K562 (cell line): Measurements from ENCODE around the gene THOC5. TPM values are rescaled to one million over a fixed set of nuclear protein-coding genes. Genes with fewer than 3 reads are reported as not detected.

Experiments
- ATAC-seq: fragments of 200-7000 bp; cut with Tn5 transposase; 3 replicates; pipeline ENCODE4 v1.9.1; 2020; ENCODE audit warnings: moderate library complexity
- BruUV-seq: library from RNA; stranded (reverse); fragments of 400-500 nt; replicated peaks from 2 replicates; lab custom pipeline; 2021; lab: Mats Ljungman, UMichigan
- CTCF ChIA-PET: fragments of 300-600 bp; formaldehyde crosslinking; extraction: SDS; loops from one replicate; lab custom pipeline; 2021; ENCODE audit warnings: low intra/inter-chr PET ratio; lab: Yijun Ruan, JAX
- POLR2A ChIA-PET: fragments of 300-600, 350-650 bp; sonication (Branson Sonifier 250); formaldehyde crosslinking; extraction: SDS; loops from one replicate; lab custom pipeline; 2021; ENCODE audit warnings: antibody characterized with exemption, inconsistent platforms; lab: Yijun Ruan, JAX
- DNase-seq, 4 experiments: peaks; one replicate each; pipeline versions ENCODE4 v3.0.0 to v3.0.0-alpha.2; 2011 to 2018; ENCODE audit warnings: low spot score in 3 of 4, mixed read lengths in 3 of 4; ENCODE audit errors: extremely low read depth in 1 of 4
- FAIRE-seq: peaks from 2 replicates; lab custom pipeline; 2011; peaks lifted over from hg19 to GRCh38; lab: Jason Lieb, UNC
- H2AFZ ChIP-seq: 2 replicates; pipeline ENCODE4 v1.6.0; 2011; ENCODE audit warnings: low read depth, low read length, control low read depth, inconsistent platforms
- H3K27ac ChIP-seq: fragments of 200-600 bp; 3 replicates; pipeline ENCODE4 v1.8.0; 2011; ENCODE audit warnings: low read depth, mild to moderate bottlenecking, control low read depth, inconsistent platforms, low read length, moderate library complexity, mixed read lengths; ENCODE audit errors: extremely low read depth
- H3K27me3 ChIP-seq, 2 experiments: fragments of 300-600 bp in 1 of 2; 2 replicates in 1 of 2; 3 replicates in 1 of 2; pipeline versions ENCODE4 v1.6.0 to v1.8.0; 2011; ENCODE audit warnings: inconsistent platforms in 2 of 2, low read length in 2 of 2, mild to moderate bottlenecking in 1 of 2, mixed read lengths in 1 of 2, moderate library complexity in 1 of 2; ENCODE audit not compliant: control insufficient read depth in 2 of 2, insufficient read depth in 2 of 2
- H3K36me3 ChIP-seq: fragments of 300-600 bp; 3 replicates; pipeline ENCODE4 v1.8.0; 2011; ENCODE audit warnings: mild to moderate bottlenecking, low read length, inconsistent platforms; ENCODE audit not compliant: control insufficient read depth, insufficient read depth
- H3K4me1 ChIP-seq, 2 experiments: fragments of 200-600 bp in 1 of 2; replicated peaks in 1 of 2; 2 replicates in 1 of 2; 3 replicates in 1 of 2; pipeline versions ENCODE4 v1.5.1 to v1.8.0; 2011; ENCODE audit warnings: inconsistent platforms in 2 of 2, low read length in 2 of 2, mild to moderate bottlenecking in 1 of 2, mixed read lengths in 1 of 2, moderate library complexity in 1 of 2; ENCODE audit not compliant: control insufficient read depth in 2 of 2, insufficient read depth in 2 of 2
- H3K4me2 ChIP-seq: 2 replicates; pipeline ENCODE4 v1.6.1; 2011; ENCODE audit warnings: low read length, control low read depth, inconsistent platforms, mixed read lengths; ENCODE audit not compliant: insufficient read depth
- H3K4me3 ChIP-seq: fragments of 200-600 bp; sonication (generic), shearing (Covaris generic); 2 replicates; pipeline ENCODE4 v1.5.1; 2016; ENCODE audit warnings: control low read depth, inconsistent platforms
- H3K79me2 ChIP-seq: fragments of 200-600 bp; 3 replicates; pipeline ENCODE4 v1.8.0; 2011; ENCODE audit warnings: low read length, inconsistent platforms; ENCODE audit not compliant: control insufficient read depth, insufficient read depth
- H3K9ac ChIP-seq, 2 experiments: 2 replicates each; pipeline versions ENCODE4 v1.6.0 to v1.6.1; 2011; ENCODE audit warnings: low read depth in 2 of 2, low read length in 2 of 2, control low read depth in 1 of 2, inconsistent platforms in 1 of 2, mild to moderate bottlenecking in 1 of 2, mixed read lengths in 1 of 2; ENCODE audit not compliant: insufficient read depth in 1 of 2
- H3K9me1 ChIP-seq: one replicate; pipeline ENCODE4 v1.6.0; 2011; ENCODE audit warnings: inconsistent platforms, mild to moderate bottlenecking, low read length, moderate library complexity; ENCODE audit not compliant: control insufficient read depth, insufficient read depth
- H3K9me3 ChIP-seq: replicated peaks from 2 replicates; pipeline ENCODE4 v1.5.1; 2011; ENCODE audit warnings: low read depth, low read length, inconsistent platforms; ENCODE audit not compliant: control insufficient read depth, insufficient read depth
- H4K20me1 ChIP-seq: replicated peaks from 2 replicates; pipeline ENCODE4 v1.6.1; 2011; ENCODE audit warnings: low read length, inconsistent platforms, mixed read lengths; ENCODE audit not compliant: control insufficient read depth, insufficient read depth
- FIP1L1 ChIP-seq: fragments of 200-400 bp; formaldehyde crosslinking; IDR thresholded peaks from 2 replicates; pipeline ENCODE4 v1.6.1; 2018; ENCODE audit warnings: mild to moderate bottlenecking, low read depth, low read length; ENCODE audit not compliant: poor library complexity, severe bottlenecking
- GABPA ChIP-seq: fragments of 200-800 bp; sonication (Bioruptor generic); conservative IDR thresholded peaks from 2 replicates; pipeline ENCODE4 v1.6.1; 2016; ENCODE audit warnings: low read depth, missing genetic modification characterization, missing compliant biosample characterization
- GATA2 ChIP-seq: sonication (generic); formaldehyde crosslinking; IDR thresholded peaks from 2 replicates; pipeline ENCODE4 v1.4.0; 2020; ENCODE audit warnings: mild to moderate bottlenecking, missing genetic modification reagents
- HDAC1 ChIP-seq, 2 experiments: fragments of 450-650 bp; IDR thresholded peaks; 2 replicates each; pipeline ENCODE4 v1.6.1; 2016 to 2017; ENCODE audit warnings: inconsistent platforms in 1 of 2, mild to moderate bottlenecking in 1 of 2, moderate library complexity in 1 of 2
- HNRNPUL1 ChIP-seq: fragments of 200-400 bp; formaldehyde crosslinking; IDR thresholded peaks from 2 replicates; pipeline ENCODE4 v1.6.1; 2017; ENCODE audit warnings: low read length
- MTA1 ChIP-seq: fragments of 450-650 bp; IDR thresholded peaks from 2 replicates; pipeline ENCODE4 v1.6.1; 2017; ENCODE audit warnings: borderline replicate concordance
- NCOR1 ChIP-seq: fragments of 450-650 bp; IDR thresholded peaks from 2 replicates; pipeline ENCODE4 v1.6.1; 2016; ENCODE audit warnings: mild to moderate bottlenecking, moderate library complexity
- SOX6 ChIP-seq: fragments of 450-650 bp; IDR thresholded peaks from 2 replicates; pipeline ENCODE4 v1.6.1; 2014; ENCODE audit warnings: mild to moderate bottlenecking
- TAF7 ChIP-seq: fragments of 450-650 bp; IDR thresholded peaks from 2 replicates; pipeline ENCODE4 v1.6.1; 2016; ENCODE audit warnings: missing genetic modification characterization, missing compliant biosample characterization
- TAL1 ChIP-seq: fragments of 450-650 bp; IDR thresholded peaks from 2 replicates; pipeline ENCODE4 v1.6.1; 2016; ENCODE audit warnings: mild to moderate bottlenecking
- TSC22D4 ChIP-seq: fragments of 450-650 bp; IDR thresholded peaks from 2 replicates; pipeline ENCODE4 v1.6.1; 2016; ENCODE audit warnings: missing genetic modification characterization, missing biosample characterization, control low read depth
- ZNF280A ChIP-seq: fragments of 450-650 bp; IDR thresholded peaks from 2 replicates; pipeline ENCODE4 v1.6.1; 2018; ENCODE audit warnings: mild to moderate bottlenecking, low read depth; ENCODE audit not compliant: partially characterized antibody
- ZNF436 ChIP-seq: fragments of 250-450, 450-650 bp; sonication (Bioruptor Pico); formaldehyde crosslinking; IDR thresholded peaks from 2 replicates; pipeline ENCODE4 v1.7.0; 2020; ENCODE audit warnings: mild to moderate bottlenecking
- WGBS: fragments of 100-300 bp; shearing (Covaris generic); methylation state at CpG from one replicate; pipeline ENCODE4 v1.1.6; 2016; ENCODE audit warnings: low coverage, mixed read lengths; ENCODE audit not compliant: insufficient coverage; ENCODE audit errors: missing lambda C conversion rate; 5-methylcytosine and 5-hydroxymethylcytosine counted together
- in situ Hi-C: fragments of 300-500 bp; cut with MboI; formaldehyde crosslinking; loops from 4 replicates; pipeline ENCODE4 v1.15.0; 2018; ENCODE audit warnings: inconsistent platforms, mixed read lengths
- intact Hi-C: fragments of 100-400 bp; cut with micrococcal nuclease; formaldehyde crosslinking; loops from 2 replicates; pipeline ENCODE4 v1.14.2; 2022
- polyA plus RNA-seq, 8 experiments: library from polyadenylated mRNA; depleted of rRNA in 4 of 8; stranded (reverse) in 5 of 8; unstranded in 3 of 8; fragments of >200 nt; fragmentation: Nextera tagmentation in 2 of 8; fragmentation: Illumina TruSeq in 1 of 8; extraction: Ambion mirVana in 2 of 8; extraction: Trizol in 1 of 8; gene quantifications; 2 replicates each; pipeline versions ENCODE4 v1.2.1 to v1.2.3, GENCODE V29; 2011 to 2014; ENCODE audit warnings: inconsistent platforms in 1 of 8, missing spikeins in 1 of 8
- total RNA-seq, 7 experiments: library from RNA; depleted of rRNA in 6 of 7; stranded (reverse); fragments of >200 nt in 6 of 7; fragmentation: Illumina TruSeq in 2 of 7; extraction: Trizol in 2 of 7; gene quantifications; 2 replicates each; pipeline versions ENCODE4 v1.2.1 to v1.2.3, GENCODE V29; 2011 to 2021; ENCODE audit warnings: low replicate concordance in 1 of 7

The THOC5 gene
- total and polyA plus RNA-seq, 9 of the 15 experiments (the other 6 are each of a cell fraction or from before 2014, with no cell fraction given) = 45.3 to 96.5 (median 51.4) TPM

- CTCF ChIA-PET = interaction anchor here (1.7 kb wide), 1 partner anchor 53 kb away, joined by 7 read pairs; no protein-coding TSS in a partner anchor
- Histone ChIP-seq H3K36me3 (peaks cover 84% of the 10 kb centered on the region), H3K4me1 (peaks cover 0 to 10% of the 10 kb centered on the region in 2 experiments; a peak in 3 of 5 replicates), H3K27ac (no peak overlapping the region), H2AFZ (no peak overlapping the region), H3K27me3 (no peaks in the 10 kb centered on the region), H3K9me1 (peaks cover 2% of the 10 kb centered on the region), H3K4me2 (no peak overlapping the region), H3K4me3 (no peak overlapping the region), H4K20me1 (no peaks in the 10 kb centered on the region)
- FAIRE-seq (no peak), DNase-seq (no peak), ATAC-seq (no peak)
- intact Hi-C loops = loop anchor here (2.0 kb wide), 2 partner anchors 43 to 129 kb away; partner anchors contain the start of gene NEFH
- in situ Hi-C loops = loop anchor here (10.0 kb wide), 1 partner anchor 129 kb away; no protein-coding TSS in a partner anchor
- BruUV-seq = no TSS peak
- WGBS = 100% methylated on average over 1 of the region's 2 CpGs
- no peak for TF ChIP-seq FIP1L1
- TF ChIP-seq, all 486 proteins: peak for 0
- no peaks in the 10 kb centered on the region for H3K79me2 ChIP-seq
- POLR2A ChIA-PET = interaction anchor here (1.1 kb wide), 1 partner anchor 31 kb away, joined by 4 read pairs; no protein-coding TSS in a partner anchor
- H3K9ac ChIP-seq = no peak overlapping the region
- no peaks in the 10 kb centered on the region for H3K9me3 ChIP-seq
Measured at GRCh38 chr22:29523761-29524160, 29.8 kb downstream of the THOC5 start.

- BruUV-seq = no TSS peak
- CTCF ChIA-PET = no interaction called here
- DNase-seq = no peak
- Histone ChIP-seq H3K9me3 (no peaks in the 10 kb centered on the region), H3K4me1 (peaks cover 0 to 10% of the 10 kb centered on the region in 2 experiments; a peak in 3 of 5 replicates), H3K79me2 (no peaks in the 10 kb centered on the region), H3K27me3 (no peaks in the 10 kb centered on the region), H3K9ac (no peak overlapping the region), H3K36me3 (peaks cover 82% of the 10 kb centered on the region), H2AFZ (no peak overlapping the region), H3K4me2 (no peak overlapping the region), H3K27ac (no peak overlapping the region; the same call in 2 of the 3 replicates), H3K9me1 (peaks cover 2% of the 10 kb centered on the region)
- intact Hi-C loops = no loop called here
- WGBS = 89% methylated on average over 7 of the region's 7 CpGs
- in situ Hi-C loops = loop anchor here (10.0 kb wide), 1 partner anchor 127 kb away; no protein-coding TSS in a partner anchor
- POLR2A ChIA-PET = interaction anchor here (0.7 kb wide), 1 partner anchor 59 kb away, joined by 4 read pairs; no protein-coding TSS in a partner anchor
- TF ChIP-seq ZNF280A (no peak), TAF7 (no peak), GABPA (tag) (no peak), TSC22D4 (tag) (no peak), SOX6 (no peak), HDAC1 (IDR thresholded peaks at IDR 0.05) (no peak), ZNF436 (CRISPR knock-in tag) (no peak), MTA1 (no peak), TAL1 (no peak), NCOR1 (no peak), HNRNPUL1 (no peak), GATA2 (CRISPR knock-in tag) (no peak)
- TF ChIP-seq, all 486 proteins: peak for 0
- FAIRE-seq = no peak
- H3K4me3 ChIP-seq = no peak overlapping the region
- no peaks in the 10 kb centered on the region for H4K20me1 ChIP-seq
- no peak for ATAC-seq
Measured at GRCh38 chr22:29521526-29521925, 32.0 kb downstream of the THOC5 start.
